HG02642 (cell line): ENCODE data around the gene STAM.
A peak's percentile ranks its signal among the peaks of the same experiment; 100 is the strongest.
"Not testable (repeated sequence)": the region's sequence is repeated elsewhere in the genome, so short reads cannot be mapped to it uniquely, and the experiment has no call there.

ENCODE experiments used
- ATAC-seq: cut with Tn5 transposase; IDR thresholded peaks from one replicate; pipeline ENCODE4 v1.9.1; 2021; ENCODE audit warnings: mild to moderate bottlenecking; ENCODE audit not compliant: unreplicated experiment, poor library complexity

Gene STAM

GRCh38 chr10:17643755-17644484 lies at the start of gene STAM:
Gene STAM, plus strand, starts transcription at chr10:17644151. Its CDS starts 189 bp downstream, at chr10:17644340.
- ATAC-seq: peak; percentile 95

GRCh38 chr10:17597386-17597785 lies 46.6 kb upstream of the STAM start:
- no peak for ATAC-seq

GRCh38 chr10:17599089-17599488 lies 44.9 kb upstream of the STAM start:
- no peak for ATAC-seq

- ATAC-seq: no peak
Observed at GRCh38 chr10:17605936-17606335, 38.0 kb upstream of the STAM start.

GRCh38 chr10:17606547-17607040 lies 37.4 kb upstream of the STAM start:
- no peak for ATAC-seq

GRCh38 chr10:17607060-17607459 lies 36.9 kb upstream of the STAM start:
- no peak for ATAC-seq

GRCh38 chr10:17607603-17608332 lies 36.2 kb upstream of the STAM start:
- peak; percentile 79 for ATAC-seq

GRCh38 chr10:17609523-17610079 lies 34.4 kb upstream of the STAM start:
- no peak for ATAC-seq

GRCh38 chr10:17616403-17617030 lies 27.4 kb upstream of the STAM start:
- ATAC-seq: peak; percentile 56

- ATAC-seq: peak; percentile 70
Observed at GRCh38 chr10:17617031-17617911, 26.7 kb upstream of the STAM start, which contains the start of gene HACD1. Gene HACD1, minus strand, starts transcription at chr10:17617374. Its CDS starts 35 bp downstream, at chr10:17617339.

GRCh38 chr10:17622061-17622460 lies 21.9 kb upstream of the STAM start:
- no peak for ATAC-seq

- ATAC-seq: no peak
Observed at GRCh38 chr10:17624996-17625395, 19.0 kb upstream of the STAM start.

GRCh38 chr10:17626656-17627055 lies 17.3 kb upstream of the STAM start:
- ATAC-seq: no peak

GRCh38 chr10:17632590-17632989 lies 11.4 kb upstream of the STAM start:
- ATAC-seq: not testable (repeated sequence)

- no peak for ATAC-seq
Observed at GRCh38 chr10:17633353-17633752, 10.6 kb upstream of the STAM start.

- no peak for ATAC-seq
Observed at GRCh38 chr10:17637869-17638268, 6.1 kb upstream of the STAM start.

GRCh38 chr10:17640331-17640816 lies 3.6 kb upstream of the STAM start:
- no peak for ATAC-seq

GRCh38 chr10:17643339-17643754 lies 604 bp upstream of the STAM start:
- ATAC-seq: peak; percentile 18

GRCh38 chr10:17644485-17644943 lies 563 bp downstream of the STAM start:
- peak; percentile 35 for ATAC-seq
